MCF 10A (cell line): ENCODE measurements around the gene RNF112. TPM values are rescaled to one million over a fixed set of nuclear protein-coding genes. Genes with fewer than 3 reads are reported as not detected.

Experiments used
- BruUV-seq: library from RNA; stranded (reverse); fragments of 400-500 nt; replicated peaks from 2 replicates; lab custom pipeline; 2021; lab: Mats Ljungman, UMichigan
- CTCF ChIA-PET: fragments of 300-600 bp; sonication (Branson Sonifier 250); formaldehyde crosslinking; extraction: SDS; loops from one replicate; lab custom pipeline; 2021; ENCODE audit warnings: antibody characterized with exemption, inconsistent platforms; lab: Yijun Ruan, JAX
- POLR2A ChIA-PET: fragments of 300-600, 350-650 bp; sonication (Branson Sonifier 250); formaldehyde crosslinking; extraction: SDS; loops from one replicate; lab custom pipeline; 2020; ENCODE audit warnings: antibody characterized with exemption, inconsistent platforms; lab: Yijun Ruan, JAX
- DNase-seq: peaks from one replicate; pipeline ENCODE4 v3.0.0-alpha.2; 2018; ENCODE audit not compliant: unreplicated experiment
- H3K27ac Mint-ChIP-seq: one replicate; pipeline ENCODE4 v1.8.0; 2022; ENCODE audit warnings: mild to moderate bottlenecking, low read depth, mixed read lengths; ENCODE audit not compliant: unreplicated experiment
- H3K27me3 Mint-ChIP-seq: one replicate; pipeline ENCODE4 v1.8.0; 2022; ENCODE audit warnings: mixed read lengths; ENCODE audit not compliant: insufficient read depth, unreplicated experiment
- H3K36me3 Mint-ChIP-seq: one replicate; pipeline ENCODE4 v1.8.0; 2022; ENCODE audit warnings: mild to moderate bottlenecking, moderate library complexity, mixed read lengths; ENCODE audit not compliant: insufficient read depth, unreplicated experiment
- H3K4me1 Mint-ChIP-seq: one replicate; pipeline ENCODE4 v1.8.0; 2022; ENCODE audit warnings: mixed read lengths; ENCODE audit not compliant: insufficient read depth, unreplicated experiment
- H3K4me3 Mint-ChIP-seq: one replicate; pipeline ENCODE4 v1.8.0; 2022; ENCODE audit warnings: mild to moderate bottlenecking, moderate library complexity, mixed read lengths; ENCODE audit not compliant: unreplicated experiment
- H3K9me3 Mint-ChIP-seq: one replicate; pipeline ENCODE4 v1.8.0; 2022; ENCODE audit warnings: mixed read lengths; ENCODE audit not compliant: unreplicated experiment
- intact Hi-C: fragments of 100-400 bp; cut with micrococcal nuclease; formaldehyde crosslinking; loops from 2 replicates; pipeline ENCODE4 v1.14.1; 2022
- total RNA-seq: library from RNA; stranded (reverse); gene quantifications from 2 replicates; pipeline ENCODE4 v1.2.3, GENCODE V29; 2022
- TF ChIP-seq, protein P1 (sequence below): fragments of 200-600 bp; IDR thresholded peaks from one replicate; pipeline ENCODE4 v1.8.0; 2022; ENCODE audit warnings: antibody characterized with exemption, mild to moderate bottlenecking; ENCODE audit not compliant: unreplicated experiment

The RNF112 gene
- total RNA-seq, 1 experiment from 2014 or later = not detected

DNA sequence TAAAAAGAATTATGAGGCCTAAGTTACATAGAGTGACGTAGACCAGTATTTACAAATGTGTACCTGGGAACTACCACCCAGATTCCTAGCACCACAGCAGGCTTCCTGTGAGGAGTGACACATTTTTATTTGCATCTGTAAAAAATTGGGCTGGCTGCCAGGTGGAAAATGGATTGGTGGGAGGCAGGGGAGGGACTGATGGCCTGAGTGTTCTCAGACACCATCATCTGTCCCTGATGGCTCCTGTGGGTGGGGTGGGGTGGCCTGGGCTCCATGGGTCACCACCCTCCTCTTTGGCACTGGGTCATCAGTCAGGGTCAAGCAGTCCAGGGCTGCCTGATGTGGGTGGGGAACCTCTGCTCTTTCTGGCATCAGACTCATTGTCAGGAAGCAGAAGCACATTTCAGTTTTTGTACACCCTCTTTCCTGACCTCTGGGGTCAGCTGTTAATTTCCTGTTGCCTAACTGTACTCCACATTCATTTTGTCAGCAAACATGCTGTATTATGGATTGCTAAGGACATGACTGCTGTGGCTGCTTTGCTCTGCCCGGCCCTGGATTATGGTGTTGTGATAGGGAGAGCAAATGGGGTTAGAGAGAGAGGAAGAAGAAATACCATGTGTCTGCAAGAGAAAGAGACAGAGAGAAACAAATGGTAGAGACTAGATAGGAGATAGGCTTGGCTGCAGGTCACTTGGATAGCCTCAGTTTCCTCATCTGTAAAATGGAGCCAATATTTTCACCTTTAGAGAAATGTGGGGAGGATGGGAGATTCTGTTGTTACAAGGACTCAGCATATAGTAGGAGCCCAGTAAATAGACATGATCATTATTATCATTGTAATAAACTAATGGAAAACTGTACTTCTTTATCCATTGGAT lies 12.5 kb upstream of the RNF112 start:
- CTCF ChIA-PET = interaction anchor here (0.5 kb wide), 1 partner anchor 69 kb away, joined by 3 read pairs; no protein-coding TSS in a partner anchor
- no TSS peak for BruUV-seq
- Mint-ChIP-seq H3K27ac (no peak overlapping the region), H3K27me3 (no peaks in the 10 kb centered on the region), H3K4me3 (no peak overlapping the region), H3K9me3 (peaks cover 3% of the 10 kb centered on the region), H3K36me3 (no peaks in the 10 kb centered on the region), H3K4me1 (peaks cover 10% of the 10 kb centered on the region)
- intact Hi-C loops = no loop called here
- POLR2A ChIA-PET = no interaction called here
- peak; percentile 48 for DNase-seq
- TF ChIP-seq, protein P1, sequence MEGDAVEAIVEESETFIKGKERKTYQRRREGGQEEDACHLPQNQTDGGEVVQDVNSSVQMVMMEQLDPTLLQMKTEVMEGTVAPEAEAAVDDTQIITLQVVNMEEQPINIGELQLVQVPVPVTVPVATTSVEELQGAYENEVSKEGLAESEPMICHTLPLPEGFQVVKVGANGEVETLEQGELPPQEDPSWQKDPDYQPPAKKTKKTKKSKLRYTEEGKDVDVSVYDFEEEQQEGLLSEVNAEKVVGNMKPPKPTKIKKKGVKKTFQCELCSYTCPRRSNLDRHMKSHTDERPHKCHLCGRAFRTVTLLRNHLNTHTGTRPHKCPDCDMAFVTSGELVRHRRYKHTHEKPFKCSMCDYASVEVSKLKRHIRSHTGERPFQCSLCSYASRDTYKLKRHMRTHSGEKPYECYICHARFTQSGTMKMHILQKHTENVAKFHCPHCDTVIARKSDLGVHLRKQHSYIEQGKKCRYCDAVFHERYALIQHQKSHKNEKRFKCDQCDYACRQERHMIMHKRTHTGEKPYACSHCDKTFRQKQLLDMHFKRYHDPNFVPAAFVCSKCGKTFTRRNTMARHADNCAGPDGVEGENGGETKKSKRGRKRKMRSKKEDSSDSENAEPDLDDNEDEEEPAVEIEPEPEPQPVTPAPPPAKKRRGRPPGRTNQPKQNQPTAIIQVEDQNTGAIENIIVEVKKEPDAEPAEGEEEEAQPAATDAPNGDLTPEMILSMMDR = no peak

DNA sequence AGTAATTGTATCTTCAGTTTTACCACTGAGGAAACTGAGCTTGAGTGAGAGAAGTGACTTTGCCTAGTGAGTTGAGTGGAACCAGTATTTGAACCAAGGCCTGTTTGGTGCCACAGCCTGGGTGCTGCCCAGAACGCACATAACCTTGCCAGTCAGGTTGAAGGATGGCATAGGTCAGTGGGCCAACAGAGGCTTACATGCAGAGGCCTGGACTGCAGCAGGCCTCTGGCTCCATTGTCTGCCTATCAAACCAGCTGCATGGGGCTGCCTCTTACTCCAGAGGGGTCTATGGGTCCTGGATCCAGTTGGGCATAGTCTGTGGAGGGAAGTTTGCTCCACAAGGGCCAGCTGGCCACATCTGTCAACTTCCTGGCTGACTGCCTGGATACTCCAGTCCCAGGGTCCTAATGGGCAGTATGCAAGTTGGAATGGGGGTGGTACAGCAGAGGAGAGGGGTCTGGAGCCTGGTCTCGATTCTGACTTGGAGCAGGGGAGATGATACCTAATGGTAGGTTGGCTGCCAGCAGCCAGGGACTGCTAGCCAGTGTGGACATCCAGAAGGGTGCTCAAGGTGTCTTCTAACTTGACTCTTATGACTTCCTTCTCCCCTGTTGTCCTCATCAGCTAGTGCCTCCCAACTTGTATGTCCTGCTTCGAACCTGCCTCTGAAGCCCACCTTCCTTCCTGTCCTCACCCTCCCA lies 11.1 kb upstream of the RNF112 start:
- ChIA-PET CTCF (interaction anchor here (0.8 to 1.0 kb wide), 2 partner anchors 37 to 47 kb away, joined by 3 to 4 read pairs; partner anchors contain the start of gene B9D1), POLR2A (no interaction called here)

DNA sequence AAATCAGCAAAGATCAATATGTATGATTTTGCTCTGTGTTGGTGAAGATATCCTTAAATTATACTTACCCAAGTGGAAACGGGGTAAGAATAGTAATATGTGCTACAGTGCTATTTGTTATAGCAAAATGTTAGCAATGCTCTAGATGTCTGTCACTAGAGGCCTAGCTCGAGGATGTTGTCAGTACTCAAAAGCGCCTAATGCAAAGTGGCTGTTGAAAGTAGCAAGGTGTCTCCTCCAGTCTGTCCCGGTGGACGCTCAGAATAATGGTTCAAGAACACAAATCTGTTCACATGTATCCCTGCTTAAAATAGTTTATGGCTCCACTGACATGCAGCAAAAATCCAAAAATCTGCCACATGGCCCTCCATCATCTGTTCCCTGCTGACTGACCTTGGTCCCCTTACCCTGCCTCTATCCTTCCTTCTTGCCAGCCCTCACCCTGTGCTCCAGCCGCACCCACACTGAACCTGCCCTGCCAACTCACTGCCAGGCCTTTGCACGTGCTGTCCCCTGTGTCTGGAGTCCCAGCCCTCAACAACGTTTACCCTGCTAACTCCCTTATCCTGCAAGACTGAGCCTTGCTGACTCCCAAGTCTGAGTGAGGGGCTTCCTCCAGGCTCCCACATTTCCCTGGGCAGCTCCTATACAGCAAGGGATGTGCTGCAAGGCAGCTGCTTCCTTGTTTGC lies 9.6 kb upstream of the RNF112 start:
- H3K27ac Mint-ChIP-seq = no peak overlapping the region
- BruUV-seq = no TSS peak
- TF ChIP-seq, protein P1 = no peak

More for the DNA sequence above, 11.1 kb upstream of the RNF112 start:
- no peak for DNase-seq
- H3K27ac Mint-ChIP-seq = no peak overlapping the region
- intact Hi-C loops = no loop called here
- peaks cover 7% of the 10 kb centered on the region for H3K9me3 Mint-ChIP-seq
- no TSS peak for BruUV-seq
- no peaks in the 10 kb centered on the region for H3K27me3 Mint-ChIP-seq
- H3K4me3 Mint-ChIP-seq = no peak overlapping the region
- TF ChIP-seq, protein P1 = no peak
- H3K4me1 Mint-ChIP-seq = peaks cover 10% of the 10 kb centered on the region
- H3K36me3 Mint-ChIP-seq = no peaks in the 10 kb centered on the region

More for the DNA sequence above, 9.6 kb upstream of the RNF112 start:
- no peaks in the 10 kb centered on the region for H3K36me3 Mint-ChIP-seq
- intact Hi-C loops = no loop called here
- POLR2A ChIA-PET = interaction anchor here (0.6 to 1.6 kb wide), 3 partner anchors 24 to 367 kb away, joined by 3 to 4 read pairs (median 3); no protein-coding TSS in a partner anchor
- peaks cover 7% of the 10 kb centered on the region for H3K9me3 Mint-ChIP-seq
- H3K4me1 Mint-ChIP-seq = peaks cover 10% of the 10 kb centered on the region
- CTCF ChIA-PET = interaction anchor here (2.0 kb wide), 1 partner anchor 46 kb away, joined by 5 read pairs; no protein-coding TSS in a partner anchor
- DNase-seq = no peak
- H3K27me3 Mint-ChIP-seq = no peaks in the 10 kb centered on the region
- H3K4me3 Mint-ChIP-seq = no peak overlapping the region
